RPMI8226 (cell line): Measurements from ENCODE around the gene KLRC4.
"Not testable (repeated sequence)": the region's sequence is repeated elsewhere in the genome, so short reads cannot be mapped to it uniquely, and the experiment has no call there.

Experiments
- DNase-seq: peaks from one replicate; pipeline ENCODE4 v3.0.0-alpha.2; 2015

KLRC4 gene, protein sequence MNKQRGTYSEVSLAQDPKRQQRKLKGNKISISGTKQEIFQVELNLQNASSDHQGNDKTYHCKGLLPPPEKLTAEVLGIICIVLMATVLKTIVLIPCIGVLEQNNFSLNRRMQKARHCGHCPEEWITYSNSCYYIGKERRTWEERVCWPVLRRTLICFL

DNA sequence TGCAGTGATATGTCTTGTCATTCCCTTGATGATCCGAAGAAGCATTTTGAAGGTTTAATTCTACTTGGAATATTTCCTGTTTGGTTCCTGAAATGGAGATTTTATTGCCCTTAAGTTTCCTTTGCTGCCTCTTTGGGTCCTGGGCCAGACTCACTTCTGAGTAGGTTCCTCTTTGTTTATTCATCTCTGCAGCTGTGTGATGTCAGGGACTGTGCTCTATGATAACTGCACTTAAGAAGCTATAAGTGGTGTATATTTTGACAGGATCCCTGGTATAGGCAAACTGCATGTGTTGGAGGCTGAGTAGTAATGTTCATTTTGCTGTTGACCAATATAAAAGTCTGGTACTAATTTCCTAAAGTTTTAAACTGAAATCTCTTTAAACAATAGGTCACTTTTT is at the start of gene KLRC4:
Gene KLRC4 (minus strand): TSS at position 366 of the 400 bp plus-strand sequence. CDS start 182 bp downstream, at position 184.
- no peak for DNase-seq

DNA sequence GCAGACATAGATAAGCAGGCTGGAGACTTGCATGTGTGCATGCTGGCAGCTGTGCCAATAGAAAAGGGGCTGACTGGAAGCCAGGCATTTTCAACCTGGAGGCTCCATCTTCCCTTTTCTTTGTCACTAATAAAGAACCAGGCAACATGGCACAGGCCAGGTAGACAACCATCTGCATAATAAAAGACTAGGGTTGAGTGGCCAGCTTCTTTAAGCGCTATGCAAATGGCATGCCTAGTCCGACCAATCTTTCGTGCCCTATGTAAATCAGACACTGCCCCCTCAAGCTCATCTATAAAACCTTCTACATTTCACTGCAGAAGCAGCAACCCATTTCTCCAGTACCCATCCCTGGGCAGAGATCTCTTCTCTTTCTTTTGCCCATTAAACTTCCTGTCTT is 48.2 kb upstream of the KLRC4 start:
- no peak for DNase-seq

DNA sequence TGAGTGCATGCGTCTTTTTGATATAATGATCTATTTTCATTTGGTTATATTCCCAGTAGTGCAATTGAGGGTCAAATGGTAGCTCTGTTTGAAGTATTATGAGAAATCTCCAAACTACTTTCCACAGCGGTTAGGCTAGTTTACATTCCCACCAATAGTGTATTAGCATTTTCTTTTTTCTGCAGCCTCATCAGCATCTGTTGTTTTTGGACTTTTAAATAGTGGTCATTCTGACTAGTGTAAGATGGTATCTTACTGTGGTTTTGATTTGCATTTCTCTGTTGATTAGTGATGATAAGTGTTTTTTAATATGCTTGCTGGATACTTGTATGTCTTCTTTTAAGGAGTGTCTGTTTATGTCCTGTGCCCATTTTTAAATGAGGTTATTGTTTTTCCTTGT is 47.3 kb upstream of the KLRC4 start:
- no peak for DNase-seq

DNA sequence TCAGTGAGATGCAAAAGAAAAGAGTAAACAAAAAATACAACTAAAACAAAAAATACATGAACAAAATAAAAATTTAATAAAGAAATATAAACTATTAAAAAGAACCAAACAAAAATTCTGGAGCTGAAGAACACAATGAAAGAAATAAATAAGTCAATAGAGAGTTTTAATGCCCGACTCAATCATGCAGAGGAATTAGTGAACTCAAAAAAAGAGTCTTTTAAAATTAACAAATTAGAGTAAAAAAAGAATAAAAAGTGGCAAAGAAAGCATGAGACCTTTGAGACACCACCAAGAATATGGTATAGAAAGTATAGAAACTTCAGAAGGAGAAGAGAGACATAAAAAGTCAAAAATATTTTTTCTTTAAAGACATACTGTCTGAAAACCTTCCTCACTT is 46.2 kb upstream of the KLRC4 start:
- no peak for DNase-seq

DNA sequence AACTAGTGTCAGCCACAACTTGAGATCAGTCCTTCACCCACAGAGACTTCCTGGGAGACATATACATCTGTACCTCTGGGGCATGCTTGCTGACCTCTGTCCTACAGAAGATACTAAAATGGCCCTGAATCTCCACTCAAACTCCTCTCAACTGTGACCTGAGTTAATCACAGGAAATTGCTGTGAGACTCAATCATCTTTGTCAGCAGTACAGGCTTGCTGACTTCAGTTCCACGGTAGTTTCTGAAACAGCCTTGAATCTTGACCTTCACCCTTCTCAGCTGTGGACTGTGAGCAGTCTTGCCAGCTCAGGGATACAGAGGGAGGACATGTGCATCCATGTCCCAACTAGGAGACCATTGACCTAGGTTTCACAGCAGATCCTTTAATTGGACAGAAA is 45.0 kb upstream of the KLRC4 start:
- DNase-seq = no peak

DNA sequence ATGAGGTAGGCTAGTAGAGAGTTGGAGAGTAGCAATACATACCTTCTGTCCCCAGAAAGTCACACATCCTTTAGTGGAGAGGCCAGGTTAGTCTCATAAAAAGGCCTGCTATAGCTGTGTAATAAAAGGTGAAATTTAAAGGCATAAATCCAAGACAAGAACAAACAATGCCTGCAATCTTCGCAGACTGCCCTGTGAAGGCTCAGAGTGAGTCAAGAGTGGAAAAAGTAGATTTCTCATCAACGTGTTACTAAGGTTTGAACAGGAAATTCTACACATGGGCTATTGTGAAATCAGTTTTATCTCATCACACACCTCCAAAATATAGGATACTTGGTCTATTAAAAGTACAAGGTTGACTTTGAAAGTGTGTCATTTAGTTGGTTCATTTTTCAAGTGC is 43.6 kb upstream of the KLRC4 start, which contains the start of gene KLRC1:
Gene KLRC1 (minus strand): TSS at position 222 of the 400 bp plus-strand sequence. CDS start 2,221 bp downstream, outside the sequence.
- no peak for DNase-seq

DNA sequence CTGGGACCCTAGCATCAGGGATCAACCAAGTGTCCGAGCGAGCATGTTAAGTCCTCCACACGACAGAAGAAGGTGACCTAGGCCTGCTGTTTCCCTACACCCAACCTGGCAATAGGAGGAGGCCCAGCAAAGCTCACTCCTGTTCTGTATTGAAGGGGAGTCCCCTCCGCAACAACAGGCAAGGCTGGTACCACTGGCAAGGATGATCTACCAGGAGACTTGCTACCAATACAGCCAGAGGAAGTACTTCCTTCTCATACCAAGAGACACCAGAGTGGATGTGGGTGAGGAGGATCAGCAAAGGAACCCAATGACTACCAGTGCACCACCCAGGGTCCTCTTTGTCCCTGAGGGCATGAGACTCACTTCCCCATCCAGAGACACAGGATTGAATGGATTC is 38.7 kb upstream of the KLRC4 start:
- no peak for DNase-seq

DNA sequence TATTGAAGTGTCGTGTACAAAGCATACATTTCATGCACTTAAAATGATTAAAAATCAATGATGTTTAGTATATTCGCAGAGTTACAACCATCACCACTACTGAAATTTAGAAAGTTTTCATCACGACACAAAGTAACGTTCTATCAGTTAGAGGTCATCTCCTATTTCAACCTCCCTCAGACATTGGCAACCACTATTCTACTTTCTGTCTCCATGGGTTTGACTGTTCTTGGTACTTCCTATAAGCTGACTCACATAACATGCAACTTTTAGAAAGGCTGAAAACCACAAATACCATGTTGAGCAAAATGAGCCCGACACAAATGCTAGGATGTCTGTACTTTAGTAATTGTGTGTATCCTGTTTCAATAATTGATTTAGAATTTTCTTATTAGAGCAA is 36.5 kb upstream of the KLRC4 start:
- DNase-seq = not testable (repeated sequence)

DNA sequence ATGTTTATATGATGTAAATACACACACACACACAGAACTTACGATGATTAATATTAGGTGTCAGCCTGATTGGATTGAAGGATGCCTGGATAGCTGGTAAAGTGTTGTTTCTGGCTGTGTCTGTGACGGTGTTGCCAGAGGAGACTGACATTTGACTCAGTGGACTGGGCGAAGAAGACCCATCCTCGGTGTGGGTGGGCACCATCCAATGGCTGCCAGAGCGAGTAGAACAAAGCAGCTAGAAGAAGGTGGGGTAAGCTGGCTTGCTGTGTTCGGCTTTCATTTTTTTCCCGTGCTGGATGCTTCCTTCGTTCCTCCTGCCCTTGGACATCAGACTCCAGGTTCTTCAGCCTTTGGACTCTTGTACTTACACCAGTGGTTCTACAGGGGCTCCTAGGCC is 31.6 kb upstream of the KLRC4 start:
- DNase-seq = not testable (repeated sequence)

DNA sequence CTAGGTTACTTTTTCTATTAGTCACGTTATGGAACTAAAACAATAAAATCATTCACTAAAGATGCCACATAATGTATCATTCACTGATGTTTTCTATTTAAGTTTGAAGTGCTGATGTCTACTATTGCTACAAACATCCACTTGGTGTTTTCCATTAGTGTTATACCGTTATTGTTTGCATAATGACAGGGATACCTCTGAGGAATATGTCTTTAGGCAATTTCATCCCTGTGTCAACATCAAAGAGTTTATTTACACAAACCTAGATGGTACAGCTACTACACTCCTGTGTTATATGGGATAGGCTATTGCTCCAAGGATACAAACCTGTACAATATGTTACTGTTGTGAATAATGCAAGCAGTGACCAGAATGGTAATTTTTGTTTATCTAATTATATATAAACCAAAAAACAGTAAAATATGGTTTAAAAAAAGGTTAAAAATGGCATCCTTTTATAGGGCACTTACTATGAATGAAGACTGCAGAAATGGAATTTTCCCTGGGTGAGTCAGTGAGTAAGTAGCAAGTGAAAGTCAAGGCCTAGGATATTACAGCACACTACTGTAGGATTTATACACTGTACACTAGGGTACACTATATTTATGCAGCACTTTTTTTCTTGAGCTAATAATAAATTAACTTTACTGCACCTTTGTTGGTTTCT is 30.2 kb upstream of the KLRC4 start:
- DNase-seq = not testable (repeated sequence)

DNA sequence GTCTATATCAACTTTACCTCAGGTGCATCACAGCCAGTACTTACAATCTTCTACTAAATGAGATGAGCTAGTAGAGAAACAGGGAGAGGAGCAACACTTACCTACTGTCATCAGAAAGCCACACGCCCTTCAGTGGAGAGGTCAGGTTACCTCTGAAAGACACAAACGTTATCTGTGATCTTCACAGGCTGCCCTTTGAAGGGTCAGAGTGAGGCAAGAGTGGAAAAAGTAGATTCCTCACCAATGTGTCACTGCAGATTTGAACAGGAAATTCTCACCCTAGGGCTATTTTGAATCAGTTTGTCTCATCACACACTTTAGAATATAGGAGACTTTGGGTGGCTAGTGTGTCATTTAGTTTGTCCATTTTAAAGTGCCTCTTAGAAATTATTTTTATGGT is 28.0 kb upstream of the KLRC4 start:
- DNase-seq = not testable (repeated sequence)

DNA sequence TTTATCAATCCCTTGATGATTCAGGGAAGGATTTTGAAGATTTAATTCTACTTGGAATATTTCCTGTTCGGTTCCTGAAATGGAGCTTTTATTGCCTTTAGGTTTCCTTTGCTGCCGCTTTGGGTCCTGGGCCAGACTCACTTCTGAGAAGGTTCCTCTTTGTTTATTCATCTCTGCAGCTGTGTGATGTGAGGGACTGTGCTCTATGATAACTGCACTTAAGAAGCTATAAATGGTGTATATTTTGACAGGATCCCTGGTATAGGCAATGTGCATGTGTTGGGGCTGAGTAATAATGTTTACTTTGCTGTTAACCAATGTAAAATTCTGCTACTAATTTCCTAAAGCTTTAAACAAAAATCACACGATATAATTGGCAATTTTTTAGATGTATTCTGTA is 26.3 kb upstream of the KLRC4 start, which contains the start of gene KLRC2:
Gene KLRC2 (minus strand): TSS at position 195 of the 400 bp plus-strand sequence. CDS start 24 bp downstream, at position 171.
- not testable (repeated sequence) for DNase-seq

DNA sequence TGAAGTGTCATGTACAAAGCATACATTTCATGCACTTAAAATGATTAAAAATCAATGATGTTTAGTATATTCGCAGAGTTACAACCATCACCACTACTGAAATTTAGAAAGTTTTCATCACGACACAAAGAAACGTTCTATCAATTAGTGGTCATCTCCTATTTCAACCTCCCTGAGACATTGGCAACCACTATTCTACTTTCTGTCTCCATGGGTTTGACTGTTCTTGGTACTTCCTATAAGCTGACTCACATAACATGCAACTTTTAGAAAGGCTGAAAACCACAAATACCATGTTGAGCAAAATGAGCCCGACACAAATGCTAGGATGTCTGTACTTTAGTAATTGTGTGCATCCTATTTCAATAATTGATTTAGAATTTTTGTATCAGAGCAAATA is 21.1 kb upstream of the KLRC4 start:
- DNase-seq = not testable (repeated sequence)

DNA sequence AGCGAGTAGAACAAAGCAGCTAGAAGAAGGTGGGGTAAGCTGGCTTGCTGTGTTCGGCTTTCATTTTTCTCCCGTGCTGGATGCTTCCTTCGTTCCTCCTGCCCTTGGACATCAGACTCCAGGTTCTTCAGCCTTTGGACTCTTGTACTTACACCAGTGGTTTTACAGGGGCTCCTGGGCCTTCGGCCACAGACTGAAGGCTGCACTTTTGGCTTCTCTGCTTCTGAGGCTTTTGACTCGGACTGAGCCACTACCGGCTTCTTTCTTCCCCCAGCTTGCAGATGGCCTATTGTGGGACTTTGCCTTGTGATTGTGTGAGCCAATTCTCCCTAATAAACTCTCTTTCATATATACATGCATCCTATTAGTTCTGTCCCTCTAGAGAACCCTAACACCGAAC is 16.4 kb upstream of the KLRC4 start:
- not testable (repeated sequence) for DNase-seq

DNA sequence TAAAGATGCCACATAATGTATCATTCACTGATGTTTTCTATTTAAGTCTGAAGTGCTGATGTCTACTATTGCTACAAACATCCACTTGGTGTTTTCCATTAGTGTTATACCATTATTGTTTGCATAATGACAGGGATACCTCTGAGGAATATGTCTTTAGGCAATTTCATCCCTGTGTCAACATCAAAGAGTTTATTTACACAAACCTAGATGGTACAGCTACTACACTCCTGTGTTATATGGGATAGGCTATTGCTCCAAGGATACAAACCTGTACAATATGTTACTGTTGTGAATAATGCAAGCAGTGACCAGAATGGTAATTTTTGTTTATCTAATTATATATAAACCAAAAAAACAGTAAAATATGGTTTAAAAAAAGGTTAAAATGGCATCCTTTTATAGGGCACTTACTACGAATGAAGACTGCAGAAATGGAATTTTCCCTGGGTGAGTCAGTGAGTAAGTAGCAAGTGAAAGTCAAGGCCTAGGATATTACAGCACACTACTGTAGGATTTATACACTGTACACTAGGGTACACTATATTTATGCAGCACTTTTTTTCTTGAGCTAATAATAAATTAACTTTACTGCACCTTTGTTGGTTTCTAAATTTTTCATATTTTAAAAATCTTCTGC is 14.8 kb upstream of the KLRC4 start:
- not testable (repeated sequence) for DNase-seq

DNA sequence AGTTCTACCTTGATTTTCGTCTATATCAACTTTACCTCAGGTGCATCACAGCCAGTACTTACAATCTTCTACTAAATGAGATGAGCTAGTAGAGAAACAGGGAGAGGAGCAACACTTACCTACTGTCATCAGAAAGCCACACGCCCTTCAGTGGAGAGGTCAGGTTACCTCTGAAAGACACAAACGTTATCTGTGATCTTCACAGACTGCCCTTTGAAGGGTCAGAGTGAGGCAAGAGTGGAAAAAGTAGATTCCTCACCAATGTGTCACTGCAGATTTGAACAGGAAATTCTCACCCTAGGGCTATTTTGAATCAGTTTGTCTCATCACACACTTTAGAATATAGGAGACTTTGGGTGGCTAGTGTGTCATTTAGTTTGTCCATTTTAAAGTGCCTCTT is 12.6 kb upstream of the KLRC4 start:
- DNase-seq = not testable (repeated sequence)

DNA sequence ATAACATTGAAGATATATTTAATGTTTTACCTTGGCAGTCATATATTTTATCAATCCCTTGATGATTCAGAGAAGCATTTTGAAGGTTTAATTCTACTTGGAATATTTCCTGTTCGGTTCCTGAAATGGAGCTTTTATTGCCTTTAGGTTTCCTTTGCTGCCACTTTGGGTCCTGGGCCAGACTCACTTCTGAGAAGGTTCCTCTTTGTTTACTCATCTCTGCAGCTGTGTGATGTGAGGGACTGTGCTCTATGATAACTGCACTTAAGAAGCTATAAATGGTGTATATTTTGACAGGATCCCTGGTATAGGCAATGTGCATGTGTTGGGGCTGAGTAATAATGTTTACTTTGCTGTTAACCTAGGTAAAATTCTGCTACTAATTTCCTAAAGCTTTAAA is 10.8 kb upstream of the KLRC4 start, which contains the start of gene KLRC3:
Gene KLRC3 (minus strand): TSS at position 262 of the 400 bp plus-strand sequence. CDS start 45 bp downstream, at position 217.
- DNase-seq = not testable (repeated sequence)

DNA sequence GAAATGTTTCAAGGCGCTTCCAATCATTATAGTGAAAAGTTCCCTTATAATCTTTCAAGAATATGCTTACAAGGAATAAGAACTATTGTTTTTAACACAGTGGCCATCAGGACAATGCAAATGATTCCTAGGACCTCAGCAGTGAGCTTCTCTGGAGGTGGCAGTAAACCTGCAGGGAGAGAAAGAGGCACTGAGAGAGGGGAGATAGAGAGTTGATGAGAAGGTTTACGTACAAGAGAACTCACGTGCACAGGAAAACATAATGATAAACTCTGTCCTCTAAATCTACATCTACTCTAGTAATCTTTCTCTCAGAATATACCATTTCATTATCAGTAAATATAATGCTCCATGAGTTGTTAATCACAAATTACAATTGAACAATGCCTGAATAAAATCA is 715 bp downstream of the KLRC4 start:
- no peak for DNase-seq

DNA sequence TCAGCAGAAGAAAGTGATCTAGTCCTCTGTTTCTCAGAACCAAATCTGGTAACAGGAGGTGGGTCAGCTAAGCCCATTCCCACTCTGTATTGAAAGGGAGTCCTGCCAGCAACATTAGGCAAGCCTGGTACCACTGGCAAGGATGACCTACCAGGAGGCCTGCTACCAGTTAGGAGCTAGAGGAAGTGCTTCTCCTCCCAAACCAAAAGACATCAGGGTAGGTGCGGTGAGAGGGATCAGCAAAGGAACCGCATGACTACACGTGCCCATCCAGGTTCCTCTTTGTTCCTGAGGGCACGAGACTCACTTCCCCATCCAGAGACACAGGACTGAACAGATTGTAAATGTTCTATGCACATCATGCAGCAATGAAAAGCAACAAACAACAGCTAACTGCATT is 2.8 kb downstream of the KLRC4 start:
- DNase-seq = no peak

DNA sequence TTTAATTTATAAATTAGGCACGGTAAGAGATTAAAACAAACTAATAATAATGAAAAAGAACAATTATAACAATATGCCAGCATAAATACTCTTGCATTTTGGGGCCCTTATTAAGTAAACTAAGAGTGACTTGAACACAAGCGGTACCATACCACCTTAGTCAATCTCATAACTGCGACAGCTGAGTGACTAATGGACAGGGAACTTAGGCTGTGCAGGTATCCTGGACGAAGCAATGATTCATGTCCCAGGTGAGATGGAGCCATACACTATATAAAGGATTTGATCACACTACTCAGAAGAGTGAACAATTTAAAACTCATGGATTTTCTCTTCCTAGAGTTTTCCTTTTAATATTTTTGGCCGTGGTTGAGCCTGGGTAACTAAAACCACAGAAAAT is 4.3 kb downstream of the KLRC4 start:
- DNase-seq = no peak

DNA sequence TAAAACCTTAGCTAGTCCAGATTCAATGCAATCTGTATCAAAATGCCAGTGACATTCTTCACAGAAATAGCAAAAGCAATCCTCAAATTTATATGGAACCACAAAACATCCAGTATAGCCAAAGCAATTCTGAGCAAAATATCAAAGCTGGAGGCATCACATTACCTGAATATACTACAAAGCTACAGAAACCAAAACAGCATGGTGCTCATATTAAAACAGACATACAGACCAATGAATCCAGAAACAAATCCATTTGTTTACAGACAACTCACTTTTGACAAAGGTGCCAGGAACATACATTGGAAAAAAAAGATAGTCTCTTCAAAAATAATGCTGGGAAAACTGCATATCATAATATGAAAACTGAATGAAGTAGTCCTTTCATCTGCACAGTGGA is 4.8 kb downstream of the KLRC4 start:
- DNase-seq = no peak

DNA sequence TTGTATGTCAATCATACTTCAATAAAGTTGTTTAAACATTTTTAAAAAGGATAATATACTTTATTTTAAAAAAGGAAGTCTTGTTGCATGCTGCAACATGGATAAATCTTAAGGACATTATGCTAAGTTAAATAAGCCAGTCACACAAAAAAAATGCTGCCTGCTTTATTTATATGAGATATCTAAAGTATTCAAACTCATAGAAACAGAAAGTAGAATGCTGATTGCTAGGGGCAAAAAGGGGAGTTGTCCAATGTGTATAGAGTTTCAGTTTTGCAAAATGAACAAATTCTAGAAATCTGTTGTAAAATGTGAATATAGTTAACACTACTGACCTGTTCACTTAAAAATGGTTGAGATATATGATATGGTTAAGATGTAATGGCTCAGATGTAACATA is 8.7 kb downstream of the KLRC4 start:
- no peak for DNase-seq

DNA sequence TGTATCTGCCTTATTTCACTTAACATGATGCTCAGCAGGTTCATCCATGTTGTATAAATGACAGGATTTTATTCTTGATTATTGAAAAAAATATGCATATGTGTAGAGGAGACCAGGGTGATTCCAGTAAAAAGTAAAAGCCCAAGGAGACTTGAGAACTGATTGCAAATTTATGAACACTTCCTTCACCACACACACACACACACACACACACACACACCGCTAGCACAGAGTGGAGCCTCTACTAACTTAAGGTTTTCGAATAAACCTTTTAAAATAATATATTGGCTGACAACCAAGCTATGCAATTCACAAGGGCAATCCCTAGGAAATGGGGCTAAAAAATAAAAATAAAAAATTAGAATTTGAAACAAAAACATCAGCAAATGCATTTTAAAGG is 11.4 kb downstream of the KLRC4 start:
- no peak for DNase-seq

DNA sequence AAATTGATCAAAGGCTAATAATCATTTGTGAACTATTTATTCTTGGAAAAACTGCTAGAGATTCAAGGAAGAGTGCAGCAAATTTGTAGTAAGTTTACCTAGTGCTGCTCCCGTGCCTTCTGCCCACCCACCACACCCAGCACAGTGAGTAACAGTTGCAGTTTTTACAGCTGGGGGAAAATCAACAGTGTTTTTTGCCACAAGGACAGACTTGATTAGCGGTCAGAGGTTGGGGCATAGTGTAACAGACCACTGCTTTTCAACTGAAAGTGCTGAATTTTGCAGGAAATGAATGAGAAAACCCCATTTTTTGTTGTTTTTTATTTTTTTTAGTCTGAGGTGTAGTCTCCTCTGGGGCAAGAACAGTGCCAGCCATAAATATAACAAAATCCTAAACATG is 12.3 kb downstream of the KLRC4 start:
- DNase-seq = no peak
